Suprapubic skin (tissue), 3 donors: ENCODE data around the gene AFP.

Experiments
- CTCF ChIP-seq, 2 donors: fragments of 200-600 bp in 1 of 2; fragments of 450-650 bp in 1 of 2; sonication (generic) in 1 of 2; IDR thresholded peaks; one replicate each; pipeline ENCODE4 v1.5.1; 2016 to 2019; ENCODE audit warnings: antibody characterized with exemption in 2 of 2, mild to moderate bottlenecking in 1 of 2, moderate library complexity in 1 of 2
- POLR2AphosphoS5 ChIP-seq, 3 donors: sonication (generic); formaldehyde crosslinking; IDR thresholded peaks; one replicate each; pipeline ENCODE4 v1.6.1; 2017; ENCODE audit warnings: antibody characterized with exemption in 3 of 3

- TF ChIP-seq CTCF (IDR thresholded peaks at IDR 0.05) (no peak), POLR2AphosphoS5 (IDR thresholded peaks at IDR 0.05) (no peak)
Observed at GRCh38 chr4:73409012-73409862, 26.8 kb upstream of the AFP start.
